Stimulated activated naive CD4-positive, alpha-beta T cell treated with Interleukin-2 at 50 U/mL for 16 hours (primary cell): ENCODE results near the gene INPP5A.
"Not testable (repeated sequence)": the region's sequence is repeated elsewhere in the genome, so short reads cannot be mapped to it uniquely, and the experiment has no call there.

Experiments
- DNase-seq: peaks from one replicate; lab custom pipeline; 2025; lab: John Stamatoyannopoulos, UW

Gene INPP5A

DNA sequence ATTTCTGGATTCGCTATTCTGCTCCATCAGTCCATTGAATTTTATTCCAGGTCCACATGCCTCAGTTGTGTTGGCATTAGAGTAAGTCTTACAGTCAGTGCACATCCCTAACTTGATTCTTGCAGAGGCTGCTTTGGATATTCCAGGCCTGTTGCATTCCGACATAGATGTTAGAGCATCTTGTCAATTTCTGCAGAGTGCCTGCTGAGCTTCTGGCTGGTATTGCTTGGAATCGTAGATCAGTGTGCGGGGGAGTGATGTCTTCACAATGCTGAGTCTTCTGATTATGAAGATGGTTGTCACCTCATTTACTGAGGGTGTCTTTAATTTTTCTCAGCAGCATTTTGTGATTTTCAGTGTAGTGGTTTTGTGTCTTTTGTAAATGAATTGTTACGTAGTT lies 45.2 kb downstream of the INPP5A start:
- DNase-seq: no peak

- DNase-seq: no peak
These were observed 45.9 kb downstream of the INPP5A start for GRCh38 chr10:132583456-132583855.

DNA sequence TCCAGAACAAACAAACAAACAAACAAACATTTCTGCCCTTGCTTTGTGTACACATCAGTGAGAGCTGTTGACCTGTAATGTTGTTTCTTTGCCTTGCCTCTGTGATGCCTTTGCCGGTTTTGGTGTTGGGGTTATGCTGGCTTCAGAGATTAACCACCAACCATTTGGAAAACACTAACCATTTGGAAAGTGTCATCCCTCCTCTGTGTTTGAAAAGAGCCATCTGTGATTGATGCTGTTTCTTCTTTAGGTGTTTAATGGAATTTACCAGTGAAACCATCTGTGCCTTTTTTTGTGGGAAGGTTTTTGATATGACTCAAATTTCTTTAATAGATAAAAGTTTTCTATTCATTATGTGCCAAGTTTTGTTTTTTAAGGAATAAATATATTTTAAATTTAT lies 46.5 kb downstream of the INPP5A start:
- DNase-seq: no peak

DNA sequence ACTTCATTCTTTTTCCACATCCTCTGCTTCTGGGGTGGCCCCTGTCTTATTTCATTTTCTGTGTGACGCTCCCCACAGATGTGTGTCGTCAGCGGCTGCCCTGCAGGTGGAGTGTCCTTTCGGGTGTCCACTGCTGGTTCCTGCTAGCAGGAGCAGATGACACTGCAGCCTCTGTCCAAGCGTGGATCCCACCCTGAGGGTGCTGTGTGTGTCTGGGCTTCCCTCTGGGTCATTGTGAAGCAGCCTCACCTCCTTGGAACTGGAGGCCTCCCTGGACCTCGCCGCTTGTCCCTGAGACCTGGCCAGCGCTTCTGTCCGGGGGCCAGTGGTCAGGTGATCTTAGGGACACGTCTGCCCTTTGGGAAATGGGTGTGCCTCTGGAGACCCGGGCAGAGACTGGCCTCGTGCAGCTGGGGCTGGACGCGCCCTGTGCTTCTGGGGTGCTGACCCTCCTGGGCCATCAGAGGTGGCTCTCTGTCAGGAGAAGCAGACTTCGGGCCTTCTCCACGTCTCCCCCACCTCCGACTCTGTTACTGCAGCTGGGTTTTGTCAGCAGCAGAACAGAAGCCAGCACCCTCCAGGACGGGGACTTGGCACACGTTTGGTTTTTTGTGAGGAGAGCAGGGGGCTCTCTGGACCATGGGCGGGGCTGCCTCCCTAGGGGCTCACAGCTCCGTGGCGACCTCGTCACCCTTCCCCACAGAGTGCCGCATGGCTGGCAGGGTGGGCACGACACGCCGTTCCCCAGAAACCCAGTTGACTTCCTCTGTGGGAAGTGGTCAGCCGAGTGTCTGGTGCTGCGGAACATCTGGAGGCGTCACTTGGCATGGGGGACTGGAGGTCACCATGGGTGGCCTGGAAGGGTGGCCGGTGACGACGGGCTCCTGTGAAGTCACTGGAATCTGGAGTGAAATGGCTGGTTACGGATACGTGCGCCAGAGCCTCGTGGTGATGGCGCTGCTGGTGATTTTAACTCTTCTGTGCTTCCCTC lies 48.4 kb downstream of the INPP5A start:
- no peak for DNase-seq

- no peak for DNase-seq
These were observed 49.2 kb downstream of the INPP5A start for GRCh38 chr10:132586739-132587138.

DNA sequence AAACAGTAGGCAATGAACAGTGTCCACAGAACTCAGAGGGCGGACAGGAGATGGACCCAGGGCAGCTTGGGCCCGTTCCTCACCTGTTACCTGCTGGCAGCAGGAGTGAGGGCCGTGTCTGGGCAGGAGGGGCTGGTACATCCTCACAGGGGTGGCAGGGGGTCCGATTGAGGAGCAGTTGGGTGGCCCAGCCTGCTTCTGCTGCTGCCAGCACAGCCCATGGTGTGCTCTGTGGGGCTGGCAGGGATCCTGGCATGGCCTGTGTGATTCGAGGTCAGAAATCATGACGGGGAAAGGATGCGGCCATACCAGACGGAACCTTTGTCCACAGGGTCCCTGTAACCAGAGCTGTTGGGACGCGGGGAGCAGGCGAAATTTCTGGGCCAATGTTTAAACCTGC lies 49.6 kb downstream of the INPP5A start:
- no peak for DNase-seq

DNA sequence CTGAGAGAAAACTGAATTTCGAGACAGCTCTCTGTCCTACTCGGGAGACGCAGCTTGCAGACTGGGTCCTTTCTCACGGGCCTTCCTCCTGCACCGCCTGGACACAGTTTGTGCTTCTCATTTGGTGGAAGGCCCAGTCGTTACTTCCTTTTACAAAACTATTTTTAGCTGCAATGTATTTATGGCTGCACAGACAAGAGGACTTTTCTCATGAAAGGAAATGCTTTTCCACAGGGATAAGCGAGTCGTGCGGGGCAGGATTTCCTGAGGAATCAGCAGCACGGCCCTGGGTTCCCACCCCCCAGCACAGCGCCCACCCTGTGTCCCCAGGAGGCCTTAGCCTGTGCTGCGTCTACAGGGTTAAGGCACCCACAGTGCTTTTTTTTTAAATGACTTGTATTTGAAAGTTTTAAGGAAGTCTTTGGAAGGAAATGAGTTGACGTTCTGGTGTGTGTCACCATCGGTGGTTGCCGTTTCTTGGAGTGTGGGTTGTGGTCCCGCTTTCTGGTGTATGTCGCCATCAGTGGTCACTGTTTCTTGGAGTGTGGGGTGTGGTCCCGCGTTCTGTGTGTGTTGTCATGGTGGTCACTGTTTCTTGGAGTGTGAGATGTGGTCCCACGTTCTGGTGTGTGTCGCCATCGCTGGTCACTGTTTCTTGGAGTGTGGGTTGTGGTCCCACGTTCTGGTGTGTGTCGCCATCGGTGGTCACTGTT lies 50.9 kb downstream of the INPP5A start:
- DNase-seq: no peak

DNA sequence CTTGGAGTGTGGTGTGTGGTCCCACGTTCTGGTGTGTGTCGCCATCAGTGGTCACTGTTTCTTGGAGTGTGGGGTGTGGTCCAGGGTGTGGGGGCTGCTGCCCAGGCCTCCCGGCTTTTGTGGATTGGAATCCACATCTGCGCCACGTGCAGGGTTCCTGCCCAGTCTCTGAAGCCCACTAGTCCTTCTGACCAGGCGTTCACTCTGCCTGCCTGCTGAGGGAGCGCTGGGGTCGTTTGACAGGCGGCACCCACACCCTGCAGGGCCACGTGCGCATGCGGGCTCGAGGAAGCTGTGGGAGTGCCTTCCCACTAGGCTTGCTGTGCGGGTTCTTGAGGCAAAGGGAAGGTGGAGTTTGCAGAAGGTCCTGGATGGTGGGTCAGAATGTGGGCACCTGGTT lies 51.4 kb downstream of the INPP5A start:
- no peak for DNase-seq

DNA sequence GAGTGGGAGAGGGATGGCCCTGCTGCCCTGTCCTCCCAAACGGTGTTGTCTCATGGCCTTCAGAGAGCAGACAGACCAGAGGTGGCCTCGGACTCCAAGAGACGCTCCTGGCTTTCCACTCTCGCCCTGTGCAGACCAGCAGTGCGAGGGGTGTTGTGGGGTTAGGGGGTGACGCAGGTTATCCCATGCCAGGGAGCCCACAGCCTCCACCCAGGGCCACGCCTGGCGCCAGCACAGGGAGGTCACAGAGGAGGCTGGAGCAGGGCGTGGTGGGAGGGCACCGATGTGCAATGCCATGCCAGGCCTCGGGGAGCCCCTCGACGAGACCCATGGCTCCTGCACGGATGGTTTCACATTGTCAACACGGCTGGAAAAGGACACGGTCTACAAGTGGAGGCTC lies 52.1 kb downstream of the INPP5A start:
- DNase-seq: no peak

- DNase-seq: no peak
These were observed 52.6 kb downstream of the INPP5A start for GRCh38 chr10:132590094-132590751.

GRCh38 chr10:132590752-132591121 lies 53.1 kb downstream of the INPP5A start:
- DNase-seq: no peak

DNA sequence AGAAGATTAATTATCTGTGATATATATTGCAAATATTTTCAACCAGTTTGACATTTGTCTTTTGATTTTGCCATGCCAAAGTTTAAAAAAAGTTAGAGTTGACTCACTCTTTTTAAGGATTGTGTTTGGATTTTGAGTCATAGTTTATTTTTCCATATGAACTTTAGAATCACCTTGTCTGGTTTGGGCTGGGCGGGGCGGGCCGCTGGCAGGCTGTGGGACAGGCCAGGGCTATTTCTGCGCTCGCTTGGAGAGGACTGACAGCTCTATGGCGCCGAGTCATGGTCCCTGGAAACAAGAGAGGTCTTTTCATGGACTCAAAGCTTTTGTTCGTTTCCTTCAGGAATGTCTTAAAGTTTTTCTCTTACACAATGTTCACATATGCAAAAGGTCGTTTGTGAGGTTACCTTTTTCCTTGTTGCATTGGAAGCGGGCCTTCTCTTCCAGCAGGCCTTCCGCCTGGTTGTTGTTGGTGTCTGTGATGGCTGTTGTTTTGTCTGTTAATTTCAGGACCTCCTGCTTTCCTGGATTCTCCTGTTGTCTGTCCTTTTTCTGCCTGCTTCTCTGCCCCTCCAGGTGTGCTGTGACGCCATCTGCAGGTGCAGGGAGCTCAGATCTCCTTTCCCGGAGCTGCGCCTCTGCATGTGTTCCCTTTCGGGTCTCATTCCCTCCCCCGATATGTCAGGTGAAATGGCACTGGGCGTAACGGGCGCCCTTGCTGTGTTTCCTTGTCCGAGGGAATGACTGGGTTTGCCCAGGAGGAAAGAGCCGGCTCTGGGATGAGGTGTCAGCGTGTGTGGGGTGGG lies 53.8 kb downstream of the INPP5A start:
- no peak for DNase-seq

DNA sequence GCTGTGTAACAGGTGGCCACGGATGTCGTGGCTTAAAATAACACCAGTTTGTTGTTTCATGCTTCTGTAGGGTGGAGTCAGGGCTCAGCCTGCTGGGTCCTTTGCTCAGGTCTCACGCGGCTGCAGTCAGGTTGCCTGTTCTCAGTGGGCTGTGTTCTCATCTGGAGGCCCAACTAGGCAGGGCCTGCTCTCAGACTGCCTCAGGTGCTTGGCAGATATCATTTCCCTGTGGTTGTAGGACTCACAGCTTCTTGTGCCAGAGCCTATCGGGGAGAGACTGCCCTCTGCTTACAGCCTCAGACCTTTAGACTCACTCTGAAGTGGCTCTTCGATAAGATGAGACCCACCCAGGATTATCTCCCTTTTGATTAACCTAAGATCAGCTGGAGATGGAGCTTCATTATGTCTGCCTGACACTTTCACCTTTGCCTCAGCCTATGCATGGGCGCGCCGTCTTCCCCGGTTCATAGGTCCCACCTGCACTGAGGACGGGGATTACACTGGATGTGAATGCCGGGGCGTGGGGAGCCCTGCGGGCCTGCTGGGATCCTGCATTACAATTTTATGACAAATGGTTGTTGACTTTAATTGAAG lies 55.3 kb downstream of the INPP5A start:
- no peak for DNase-seq

DNA sequence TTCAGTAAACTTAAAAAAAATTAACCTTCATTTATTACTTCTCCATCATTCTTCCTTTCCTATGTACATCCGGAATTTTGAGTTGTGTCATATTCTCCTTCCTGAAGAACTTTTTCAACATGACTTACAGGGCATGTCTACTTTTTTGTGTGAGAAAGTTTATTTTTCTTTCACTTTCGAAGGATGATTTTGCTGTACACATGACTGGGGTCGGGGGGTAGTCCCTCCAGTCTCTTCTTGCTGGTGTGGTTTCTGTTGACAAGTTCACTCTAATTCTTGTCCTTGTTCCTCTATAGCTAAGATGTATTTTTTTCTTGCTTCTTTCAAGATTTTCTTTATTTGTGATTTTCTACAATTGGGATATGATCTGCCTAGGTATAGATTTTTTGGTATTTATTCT lies 55.8 kb downstream of the INPP5A start:
- DNase-seq: no peak

GRCh38 chr10:132593900-132594876 lies 56.6 kb downstream of the INPP5A start:
- no peak for DNase-seq

- no peak for DNase-seq
These were observed 57.4 kb downstream of the INPP5A start for GRCh38 chr10:132595021-132595420.

GRCh38 chr10:132595854-132596253 lies 58.3 kb downstream of the INPP5A start:
- DNase-seq: no peak

DNA sequence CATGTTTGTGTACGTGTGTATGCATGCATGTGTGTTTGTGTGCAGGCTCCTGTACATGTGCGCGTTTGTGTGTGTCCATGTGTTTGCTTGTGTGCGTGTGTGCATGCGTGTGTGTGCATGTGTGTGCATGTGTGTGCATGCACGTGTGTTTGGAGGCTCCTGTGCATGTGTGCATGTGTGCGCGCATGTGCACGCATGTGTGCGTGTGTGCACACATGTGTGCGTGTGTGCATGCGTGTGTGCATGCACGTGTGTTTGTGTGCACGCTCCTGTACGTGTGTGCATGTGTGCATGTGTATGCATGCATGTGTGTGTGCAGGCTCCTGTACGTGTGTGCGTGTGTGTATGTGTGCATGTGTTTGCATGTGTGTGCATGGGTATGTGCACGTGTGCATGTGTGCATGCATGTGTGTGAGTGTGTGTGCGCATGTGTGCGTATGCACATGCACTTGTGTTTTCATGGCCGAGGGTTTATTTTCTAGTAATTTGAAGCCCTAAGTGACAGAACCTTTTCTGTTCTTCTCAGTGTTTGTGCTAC lies 59.2 kb downstream of the INPP5A start:
- no peak for DNase-seq

DNA sequence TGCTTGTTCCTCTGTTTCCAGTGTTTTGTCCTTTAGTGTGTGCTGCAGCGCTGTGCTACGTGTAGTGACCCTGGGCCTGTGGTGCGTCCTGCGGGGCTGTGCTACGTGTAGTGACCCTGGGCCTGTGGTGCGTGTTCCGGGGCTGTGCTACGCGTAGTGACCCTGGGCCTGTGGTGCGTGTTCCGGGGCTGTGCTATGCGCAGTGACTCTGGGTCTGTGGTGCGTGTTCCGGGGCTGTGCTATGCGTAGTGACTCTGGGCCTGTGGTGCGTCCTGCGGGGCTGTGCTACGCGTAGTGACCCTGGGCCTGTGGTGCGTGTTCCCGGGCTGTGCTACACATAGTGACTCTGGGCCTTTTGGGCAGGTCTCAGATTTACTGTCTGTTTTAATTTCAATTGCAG lies 60.1 kb downstream of the INPP5A start:
- no peak for DNase-seq

DNA sequence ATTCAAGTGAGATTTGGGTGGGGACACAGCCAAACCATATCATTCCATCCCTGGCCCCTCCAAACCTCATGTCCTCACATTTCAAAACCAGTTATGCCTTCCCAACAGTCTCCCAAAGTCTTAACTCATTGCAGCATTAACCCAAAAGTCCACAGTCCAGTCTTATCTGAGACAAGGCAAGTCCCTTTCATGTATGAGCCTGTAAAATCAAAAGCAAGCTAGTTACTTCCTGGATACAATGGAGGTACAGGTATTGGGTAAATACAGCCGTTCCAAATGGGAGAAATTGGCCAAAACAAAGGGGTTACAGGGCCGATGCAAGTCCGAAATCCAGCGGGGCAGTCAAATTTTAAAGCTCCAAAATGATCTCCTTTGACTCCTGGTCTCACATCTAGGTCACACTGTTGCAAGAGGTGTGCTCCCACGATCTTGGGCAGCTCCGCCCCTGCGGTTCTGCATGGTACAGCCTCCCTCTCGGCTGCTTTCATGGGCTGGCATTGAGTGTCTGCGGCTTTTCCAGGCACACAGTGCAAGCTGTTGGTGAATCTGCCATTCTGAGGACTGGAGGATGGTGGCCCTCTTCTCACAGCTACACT lies 61.5 kb downstream of the INPP5A start:
- not testable (repeated sequence) for DNase-seq
